HK-2 (cell line): ENCODE data around the gene IMP3.
"Not testable (repeated sequence)": the region's sequence is repeated elsewhere in the genome, so short reads cannot be mapped to it uniquely, and the experiment has no call there.

Experiments used
- DNase-seq: peaks from one replicate; pipeline ENCODE4 v3.0.0-alpha.2; 2018; ENCODE audit not compliant: unreplicated experiment

Gene IMP3

DNA sequence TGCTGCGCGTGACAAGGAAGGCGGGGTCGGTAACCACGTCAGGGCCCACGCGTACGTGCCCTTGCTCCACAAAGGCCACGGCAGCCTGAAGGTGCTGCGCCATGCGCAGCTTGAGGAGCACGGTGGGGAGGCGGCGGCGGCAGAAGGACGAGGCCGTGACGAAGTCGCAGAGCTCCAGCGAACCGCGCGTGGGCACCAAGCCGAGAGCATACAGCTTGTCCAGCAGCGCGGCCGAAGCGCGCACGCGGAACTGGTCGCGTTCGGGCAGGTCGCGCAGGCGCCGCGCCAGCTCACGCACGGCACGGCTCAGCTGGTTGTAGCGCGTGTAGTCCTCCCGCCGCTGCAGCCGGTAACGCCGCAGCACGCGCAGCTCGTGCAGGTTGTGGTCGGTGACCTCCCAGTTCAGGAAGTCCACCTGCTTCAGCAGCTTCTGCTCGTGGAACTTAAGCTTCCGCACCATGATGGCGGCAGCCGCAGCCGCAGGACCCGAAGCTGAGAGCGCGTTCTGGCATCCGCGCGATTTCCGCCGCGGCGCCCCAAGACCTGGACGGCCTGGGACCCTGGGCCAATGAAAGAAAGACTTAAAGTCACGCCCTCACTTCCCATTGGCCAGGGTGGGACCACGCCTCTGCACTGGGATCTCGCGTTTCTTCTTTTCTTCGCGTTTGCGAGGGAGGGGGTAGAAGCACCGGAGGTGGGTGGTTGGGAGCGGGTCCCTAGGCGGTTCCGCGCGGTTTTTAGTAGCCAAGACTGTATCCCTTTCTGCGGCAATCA, at the start of gene IMP3:
Gene IMP3 (minus strand): TSS at position 516 of the 774 bp plus-strand sequence. CDS start 56 bp downstream, at position 460.
- peak; percentile 89 for DNase-seq

DNA sequence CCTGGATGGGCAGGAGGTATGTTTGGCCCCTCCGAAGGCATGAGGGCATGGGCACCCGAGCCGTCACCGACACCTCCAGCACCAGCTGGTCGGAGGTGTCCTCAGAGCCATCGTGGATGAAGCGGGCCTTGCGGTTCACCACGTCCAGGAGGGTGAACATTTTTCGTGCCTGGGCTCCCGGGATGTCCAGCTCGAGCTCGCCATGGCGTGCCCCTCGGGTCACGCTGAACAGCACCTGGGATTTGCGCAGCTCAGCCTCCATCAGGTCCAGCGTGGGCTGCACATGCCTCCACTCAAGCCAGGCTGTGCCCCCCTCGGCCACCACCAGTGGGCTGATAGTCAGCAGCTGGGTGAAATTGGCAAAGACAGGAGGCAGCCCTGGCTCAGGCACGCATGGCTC, 49.4 kb upstream of the IMP3 start:
- DNase-seq = not testable (repeated sequence)

DNA sequence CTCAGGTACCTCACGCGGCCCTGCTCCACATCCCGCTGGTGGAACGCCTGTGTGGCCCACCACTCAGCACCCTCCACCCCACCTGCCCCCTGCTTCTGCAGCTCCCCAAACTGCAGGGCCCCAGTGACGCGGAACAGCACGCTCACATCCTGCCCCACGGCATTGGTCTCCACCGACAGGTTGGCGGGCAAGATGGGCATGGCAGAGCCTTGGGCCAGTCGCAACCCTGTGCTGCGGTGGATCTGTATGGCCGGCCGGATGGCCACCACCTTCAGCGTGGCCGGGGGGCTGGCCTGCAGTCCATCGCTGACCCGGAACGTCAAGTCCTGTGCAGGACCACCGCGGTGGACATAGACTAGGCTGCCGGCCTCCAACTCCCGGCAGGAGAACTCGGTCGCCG, 48.8 kb upstream of the IMP3 start:
- no peak for DNase-seq

DNA sequence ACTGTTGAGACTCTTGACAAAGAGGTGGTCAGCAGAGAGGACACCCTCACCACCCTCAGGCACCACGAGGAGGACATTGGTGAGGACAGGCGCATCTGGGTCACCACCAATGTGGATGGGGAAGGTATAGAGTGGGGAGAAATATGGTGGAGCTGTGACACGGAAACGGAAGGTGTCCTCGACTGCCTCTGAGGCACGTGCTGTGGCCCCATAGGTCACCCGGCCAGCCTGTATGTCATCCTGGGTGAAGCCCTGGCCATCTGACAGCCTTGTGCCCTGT, 48.2 kb upstream of the IMP3 start:
- no peak for DNase-seq

DNA sequence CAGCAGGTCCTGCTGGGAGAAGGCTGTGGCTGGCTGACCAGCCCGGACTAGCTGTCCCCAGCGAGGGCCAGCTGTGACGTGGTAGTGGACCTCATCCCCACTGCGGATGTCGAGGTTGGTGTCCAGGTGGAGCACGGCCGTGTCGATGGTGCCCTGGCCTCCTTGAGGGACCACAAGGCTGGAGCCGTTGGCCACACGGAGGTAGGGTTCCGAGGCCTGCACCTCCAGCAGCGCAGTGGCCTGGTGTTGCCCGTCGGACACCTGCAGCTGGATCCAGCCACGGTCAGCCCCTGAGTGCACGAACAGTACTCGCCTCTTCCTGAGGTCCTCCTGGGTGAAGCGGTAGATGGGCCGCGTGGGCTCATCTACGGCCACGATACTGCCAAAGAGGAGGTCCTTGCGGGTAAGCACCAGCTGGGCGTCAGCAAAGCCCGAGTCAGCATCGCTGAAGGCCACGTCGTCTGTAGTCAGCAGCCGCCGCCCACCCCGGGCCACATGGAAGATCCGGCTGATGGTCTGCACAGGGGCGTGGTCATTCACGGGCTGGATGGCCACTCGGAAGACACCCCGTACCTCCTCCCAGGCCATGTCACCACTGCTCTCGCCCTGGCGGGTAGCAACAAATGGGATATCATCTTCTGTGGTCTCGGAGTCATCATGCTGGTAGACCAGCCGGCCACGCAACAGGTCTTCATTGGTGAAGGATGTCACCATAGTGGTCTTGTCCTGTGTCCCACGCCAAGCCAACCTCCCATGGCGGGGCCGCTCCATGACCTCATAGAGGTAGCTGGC, 47.7 kb upstream of the IMP3 start:
- no peak for DNase-seq

DNA sequence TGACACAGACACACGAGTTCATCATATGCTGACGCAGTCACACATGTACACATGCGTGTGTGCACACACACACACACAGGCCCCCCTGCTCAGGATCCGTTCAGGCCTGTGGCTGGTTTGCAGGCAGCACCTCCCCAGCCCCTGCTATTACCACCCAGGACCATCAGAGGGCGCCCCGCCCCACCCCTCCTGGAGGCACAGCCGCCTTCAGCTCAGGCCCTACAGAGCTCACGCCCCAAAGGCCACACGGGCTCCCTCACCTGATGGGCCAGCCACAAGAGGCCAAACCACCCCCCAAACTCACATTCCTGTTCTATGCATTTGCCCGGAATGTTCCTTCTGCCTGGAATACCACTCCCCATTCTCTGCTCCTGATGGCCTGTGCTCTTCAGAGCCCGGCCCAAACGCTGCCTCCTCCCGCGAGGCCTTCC, 46.2 kb upstream of the IMP3 start:
- peak; percentile 75 for DNase-seq

DNA sequence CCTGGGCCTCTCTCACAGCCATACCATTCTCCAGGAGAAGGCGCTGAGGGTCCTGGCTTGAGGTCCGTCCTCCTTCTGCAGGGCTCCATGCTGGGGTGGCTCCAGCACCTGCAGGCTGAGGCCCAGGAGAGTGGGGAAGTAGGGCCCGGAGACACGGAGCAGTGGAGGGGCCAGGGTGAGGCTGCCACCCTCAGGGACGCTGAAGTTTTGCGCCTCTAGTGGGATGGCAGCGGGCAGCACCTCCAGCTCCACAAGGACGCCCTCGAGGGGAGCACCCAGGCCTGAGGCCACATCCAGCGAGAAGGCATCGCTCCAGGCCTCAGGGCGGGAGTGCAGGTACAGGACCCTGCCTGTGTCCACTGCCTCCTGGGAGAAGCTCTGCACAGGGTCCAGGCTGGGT, 45.2 kb upstream of the IMP3 start:
- DNase-seq = no peak

- no peak for DNase-seq
These were observed 44.6 kb upstream of the IMP3 start for GRCh38 chr15:75684648-75685047.

GRCh38 chr15:75683646-75684312, 43.8 kb upstream of the IMP3 start:
- DNase-seq = peak; percentile 61

DNA sequence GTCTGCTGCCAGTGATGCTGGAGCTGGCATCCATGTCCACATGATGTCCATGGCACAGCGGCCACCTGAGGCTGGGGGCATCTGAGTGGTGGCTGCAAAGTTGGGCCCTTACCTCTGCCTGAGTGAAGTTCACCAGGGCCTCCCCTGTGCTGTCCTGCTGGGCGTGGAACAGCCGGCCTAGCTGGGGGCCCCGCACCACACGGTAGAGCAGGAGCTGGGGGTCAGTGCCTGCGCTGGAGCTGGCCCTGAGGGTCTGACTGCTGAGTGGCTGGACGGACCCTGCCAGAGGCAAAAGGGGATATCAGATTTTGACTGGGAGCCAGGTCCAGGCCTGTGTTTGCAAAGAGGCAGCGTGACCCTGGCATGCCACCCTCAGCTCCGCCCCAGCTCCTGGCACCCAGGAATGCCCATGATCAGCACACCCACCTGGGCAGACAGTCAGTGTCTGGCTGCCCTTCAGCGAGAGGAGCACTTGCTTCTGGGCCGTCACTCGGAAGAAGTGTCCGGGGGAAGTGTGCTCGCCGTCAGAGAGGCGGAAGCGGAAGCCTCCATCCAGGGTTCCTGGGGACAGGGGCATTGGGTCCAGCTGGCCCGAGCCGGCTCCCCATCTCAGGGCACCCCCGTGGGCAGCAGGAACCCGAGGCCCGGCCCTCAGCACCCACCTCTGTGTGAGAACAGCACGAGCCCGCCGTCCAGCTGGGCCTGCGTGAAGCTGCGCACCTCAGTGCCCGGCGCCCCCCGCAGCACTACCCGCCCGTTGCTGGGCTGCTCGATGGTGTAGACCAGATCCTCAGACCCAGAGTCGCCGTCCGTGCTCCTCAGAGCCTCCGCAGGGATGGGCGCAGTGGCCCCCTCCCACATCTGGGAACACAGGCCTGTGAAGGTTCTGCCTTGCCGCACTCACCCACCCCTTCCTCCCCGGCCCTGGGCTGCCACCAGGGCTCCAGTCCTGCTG, 42.4 kb upstream of the IMP3 start:
- DNase-seq = no peak

DNA sequence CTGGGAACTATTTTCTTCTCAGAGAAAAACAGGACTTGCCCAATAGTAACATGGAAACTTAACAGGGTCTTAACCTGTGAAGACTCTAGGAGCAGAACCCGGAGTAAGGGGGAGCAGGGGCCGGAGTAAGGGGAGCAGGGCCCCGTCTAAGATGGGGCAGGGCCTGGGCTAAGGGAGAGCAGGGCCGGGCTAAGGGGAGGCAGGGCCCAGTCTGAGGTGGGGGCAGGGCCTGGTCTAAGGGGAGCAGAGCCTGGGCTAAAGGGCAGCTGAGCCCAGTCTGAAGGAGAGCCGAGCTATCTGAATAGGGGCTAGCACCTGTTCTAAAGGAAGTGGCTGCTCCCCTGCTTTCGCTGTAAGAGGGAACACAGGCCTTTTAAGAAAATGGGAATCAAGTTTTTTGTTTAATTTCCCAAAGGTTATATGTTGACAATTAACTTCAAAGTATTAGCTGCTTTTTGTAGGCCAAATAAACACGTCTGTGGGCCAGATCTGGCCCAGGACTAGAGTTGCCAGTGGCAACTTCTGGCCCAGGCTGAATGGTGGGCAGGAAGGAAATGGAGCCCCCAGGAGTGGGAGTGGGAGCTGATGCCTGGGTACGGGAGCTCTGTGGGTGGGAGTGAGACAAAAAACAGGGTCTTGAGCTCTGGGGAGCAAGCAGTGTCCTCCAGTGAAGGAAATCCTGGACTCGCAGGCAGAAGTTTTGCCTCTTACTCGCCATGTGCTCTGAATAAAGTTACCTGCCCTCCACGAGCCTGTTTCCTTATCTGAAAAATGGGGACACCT, 40.2 kb upstream of the IMP3 start:
- DNase-seq = no peak

GRCh38 chr15:75678324-75678690, 38.3 kb upstream of the IMP3 start:
- DNase-seq = not testable (repeated sequence)

DNA sequence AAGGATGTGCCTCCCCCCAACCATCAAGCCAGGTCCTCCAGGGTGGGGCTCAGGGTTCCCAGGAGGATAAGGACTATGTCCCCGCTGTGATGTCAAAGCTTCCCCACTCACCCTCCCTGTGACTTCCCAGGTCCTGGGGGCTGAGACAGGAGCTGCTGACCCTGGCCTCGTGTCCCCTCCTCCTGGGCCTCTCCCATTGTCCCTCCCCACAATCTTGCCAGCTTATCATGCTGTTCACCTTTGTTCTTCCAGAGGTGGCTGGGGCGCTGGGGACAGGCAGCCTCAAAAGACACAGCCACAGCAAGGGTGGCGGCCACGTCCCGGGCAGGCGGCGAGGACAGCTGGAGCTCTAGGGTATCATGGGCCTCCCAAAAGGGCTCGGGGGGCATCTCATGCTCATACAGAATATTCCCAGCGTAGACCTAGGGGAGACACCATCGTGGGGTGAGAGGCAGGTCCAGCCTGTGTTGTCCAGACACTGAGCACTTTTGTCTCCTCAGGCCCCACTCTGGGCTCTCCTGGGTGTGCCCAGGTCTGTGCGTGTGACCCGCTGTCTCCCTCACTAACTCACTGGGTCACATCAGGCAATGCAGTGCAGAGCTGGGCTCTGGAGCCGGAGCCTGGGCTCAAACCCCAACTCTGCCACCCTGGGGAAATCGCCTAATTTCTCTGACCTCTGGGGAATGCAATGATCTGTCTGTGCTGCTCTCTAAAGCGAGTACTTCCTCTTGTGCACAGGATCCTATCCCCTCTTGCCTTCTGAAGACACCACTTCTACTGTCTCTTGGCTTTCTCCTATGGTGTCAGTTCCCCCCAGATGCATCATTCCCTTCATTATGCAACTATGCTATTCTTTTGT, 37.7 kb upstream of the IMP3 start:
- DNase-seq = no peak

DNA sequence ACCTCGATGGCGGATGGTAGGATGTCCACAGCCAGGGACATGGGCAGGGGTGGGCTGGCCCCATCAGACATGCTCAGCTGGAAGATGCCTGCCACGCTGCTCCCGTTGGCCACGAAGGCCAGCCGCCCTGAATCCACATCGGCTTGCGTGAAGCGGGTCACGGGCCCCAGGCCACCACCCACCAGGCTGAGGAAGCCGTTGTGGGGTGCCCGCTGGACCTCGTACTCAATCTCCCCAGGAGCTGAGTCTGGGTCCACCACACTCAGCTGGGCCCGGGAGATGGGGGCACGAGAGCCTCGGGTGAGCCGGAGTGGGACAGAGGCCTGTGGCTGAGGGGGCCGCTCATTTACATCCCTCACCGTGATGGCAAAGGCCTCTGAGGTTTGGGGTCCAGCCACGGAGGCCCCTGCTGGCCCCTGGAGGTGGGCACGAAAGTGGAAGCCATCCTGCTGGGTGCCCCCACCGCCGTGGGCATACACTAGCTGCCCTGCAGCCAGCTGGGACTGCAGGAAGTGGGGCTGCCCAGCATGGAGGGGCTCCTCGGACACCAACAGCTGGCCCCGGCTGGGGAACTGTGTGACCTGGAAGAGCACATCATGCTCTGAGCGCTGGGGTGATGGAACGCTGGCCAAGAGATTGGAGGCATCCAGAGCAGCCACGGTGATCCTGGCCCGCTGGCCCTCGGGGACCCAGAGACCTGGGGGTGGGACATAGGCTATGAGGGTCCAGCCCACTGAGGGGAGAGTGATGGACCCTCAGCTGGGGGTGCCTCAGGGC, 36.9 kb upstream of the IMP3 start:
- DNase-seq = no peak

- no peak for DNase-seq
These were observed 35.8 kb upstream of the IMP3 start for GRCh38 chr15:75675579-75676404.

DNA sequence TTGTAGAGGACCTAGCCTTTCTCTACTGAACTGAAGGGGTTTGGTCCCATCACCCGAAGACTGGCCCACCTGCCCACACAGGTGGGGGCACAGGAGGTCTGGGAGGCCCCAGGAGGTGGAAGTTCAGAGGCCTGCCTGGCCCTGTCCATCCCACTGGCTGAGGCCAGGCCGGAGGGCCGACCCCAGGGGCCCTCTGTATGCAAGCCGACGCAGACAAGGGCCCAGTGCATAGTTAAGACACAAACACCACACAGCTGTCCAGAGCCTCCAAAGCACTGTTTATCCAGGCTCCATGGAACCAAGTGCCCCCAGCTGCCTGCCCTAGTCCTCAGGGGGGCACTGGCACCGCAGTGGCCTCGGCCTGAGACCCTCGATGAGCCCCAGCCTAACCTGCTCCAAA, 34.3 kb upstream of the IMP3 start:
- no peak for DNase-seq

DNA sequence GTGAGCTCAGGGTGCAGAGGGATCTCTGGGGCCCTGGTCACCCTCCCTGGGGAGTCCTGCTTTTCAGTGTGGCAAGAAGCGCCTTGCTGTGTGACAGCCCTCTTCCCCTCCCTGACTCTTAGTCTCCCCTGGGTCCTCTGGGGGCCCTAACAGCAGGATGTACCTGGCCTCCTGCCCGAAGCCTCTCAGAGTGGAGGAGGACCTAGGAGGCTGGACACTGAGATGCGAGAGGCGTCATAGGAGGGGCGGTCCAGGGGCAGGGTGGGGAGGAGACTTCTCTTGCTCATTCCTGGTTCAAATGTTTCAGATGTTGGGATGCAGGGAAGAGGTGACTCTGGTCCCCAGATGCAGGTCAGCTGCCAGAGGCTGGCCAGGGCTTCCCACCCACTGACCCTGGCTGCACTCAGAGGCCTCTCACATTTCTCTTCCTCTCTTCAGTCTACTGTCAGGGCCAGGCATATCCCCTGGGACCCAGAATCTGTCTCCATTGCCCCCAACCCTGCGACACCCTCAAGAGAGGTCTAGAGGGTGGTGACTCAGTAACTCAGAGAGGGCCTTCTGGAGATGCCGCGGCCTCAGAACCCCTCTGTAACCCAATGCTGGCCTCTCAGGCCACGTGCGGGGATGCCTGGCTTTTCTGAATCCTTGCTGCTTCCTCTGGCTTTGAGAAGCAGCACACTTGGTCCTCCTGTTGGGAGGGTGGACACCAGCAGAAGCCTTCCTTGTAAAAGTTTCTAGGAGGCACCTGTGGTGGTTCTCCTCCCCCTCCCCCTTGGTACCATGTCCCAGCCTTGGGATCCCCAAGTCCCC, 33.6 kb upstream of the IMP3 start:
- no peak for DNase-seq
